ENCODE data around the gene ALOX5AP.
A peak's percentile ranks its signal among the peaks of the same experiment; 100 is the strongest.

The ALOX5AP gene

GRCh38 chr13:30762643-30763042, 27.3 kb downstream of the ALOX5AP start:
- DNase-seq (ENCODE audit: low read depth), result no peak

DNA sequence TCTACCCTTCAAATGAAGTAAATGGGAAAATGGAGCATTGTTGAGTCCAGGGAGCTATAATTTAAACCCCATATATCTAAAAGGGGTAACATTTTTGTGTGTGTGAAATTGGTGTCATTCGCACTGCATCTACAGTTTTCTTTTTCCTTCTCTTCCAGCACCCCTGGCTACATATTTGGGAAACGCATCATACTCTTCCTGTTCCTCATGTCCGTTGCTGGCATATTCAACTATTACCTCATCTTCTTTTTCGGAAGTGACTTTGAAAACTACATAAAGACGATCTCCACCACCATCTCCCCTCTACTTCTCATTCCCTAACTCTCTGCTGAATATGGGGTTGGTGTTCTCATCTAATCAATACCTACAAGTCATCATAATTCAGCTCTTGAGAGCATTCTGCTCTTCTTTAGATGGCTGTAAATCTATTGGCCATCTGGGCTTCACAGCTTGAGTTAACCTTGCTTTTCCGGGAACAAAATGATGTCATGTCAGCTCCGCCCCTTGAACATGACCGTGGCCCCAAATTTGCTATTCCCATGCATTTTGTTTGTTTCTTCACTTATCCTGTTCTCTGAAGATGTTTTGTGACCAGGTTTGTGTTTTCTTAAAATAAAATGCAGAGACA, 28.6 kb downstream of the ALOX5AP start:
- DNase-seq (ENCODE audit: low read depth), result no peak

- no peak for DNase-seq (ENCODE audit: low read depth)
Observed at GRCh38 chr13:30766231-30766630, 30.9 kb downstream of the ALOX5AP start.

- no peak for DNase-seq (ENCODE audit: low read depth)
Observed at GRCh38 chr13:30770929-30771328, 35.6 kb downstream of the ALOX5AP start.

DNA sequence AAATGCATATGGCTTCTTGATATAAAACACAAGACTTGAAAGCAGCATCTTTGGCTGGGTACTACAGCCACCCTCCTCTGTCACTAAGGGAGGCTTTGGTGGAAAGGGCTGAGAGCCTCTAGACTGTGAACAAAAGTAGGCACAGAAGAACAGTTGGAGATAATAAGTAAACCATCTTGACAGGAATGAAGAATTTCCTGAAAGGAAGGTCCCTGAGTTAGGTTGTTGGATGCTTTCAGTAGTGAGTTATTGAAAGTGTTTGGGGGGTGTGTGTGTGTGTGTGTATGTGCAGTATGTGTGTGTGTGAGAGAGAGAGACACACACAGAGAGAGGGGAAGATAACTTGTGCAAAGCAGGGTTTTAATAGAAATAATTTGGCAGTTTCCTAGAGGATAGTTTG, 38.2 kb downstream of the ALOX5AP start:
- DNase-seq (ENCODE audit: low read depth), result no peak

DNA sequence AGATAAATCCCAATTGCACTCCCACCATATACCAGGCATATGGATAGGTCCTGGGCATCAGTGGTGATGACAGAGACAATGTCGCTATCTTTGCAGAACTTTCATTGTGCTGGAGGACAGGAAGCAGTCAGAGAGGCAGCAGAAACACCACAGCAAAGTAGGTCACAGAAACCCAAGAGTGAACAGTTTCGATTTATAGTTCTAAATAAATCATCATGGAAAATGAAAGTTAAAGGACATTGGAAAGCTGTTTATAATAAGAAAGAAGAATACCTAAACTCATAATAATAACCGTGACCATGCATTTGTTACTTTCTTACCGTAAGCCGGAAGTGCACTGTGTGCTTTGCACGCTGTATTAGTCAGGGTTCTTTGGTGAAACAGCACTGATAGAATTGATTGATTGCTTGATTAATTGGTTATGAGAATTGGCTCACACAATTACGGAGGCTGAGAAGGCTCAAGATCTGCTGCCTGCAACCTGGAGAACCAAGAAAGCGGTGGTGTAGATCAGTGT, 38.9 kb downstream of the ALOX5AP start:
- no peak for DNase-seq (ENCODE audit: low read depth)

DNA sequence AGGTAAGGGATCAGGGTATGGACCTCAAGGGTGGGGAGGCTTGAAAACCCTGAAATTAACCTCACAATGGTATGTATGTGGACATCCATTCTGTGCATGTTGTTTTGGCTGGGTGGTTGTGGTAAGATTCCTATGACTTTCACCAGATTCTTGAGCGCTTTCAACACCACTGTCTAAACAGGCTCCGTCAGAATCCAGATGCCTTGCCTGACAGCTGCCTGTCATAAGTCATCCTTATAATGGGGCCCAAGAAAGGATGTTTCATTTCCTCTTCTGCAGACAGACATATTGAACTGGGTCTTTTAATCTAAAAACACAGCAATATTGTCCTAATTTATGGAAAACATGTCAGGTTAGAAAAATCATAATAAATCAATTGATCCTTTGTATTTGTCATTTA, 41.3 kb downstream of the ALOX5AP start:
- no peak for DNase-seq (ENCODE audit: low read depth)

DNA sequence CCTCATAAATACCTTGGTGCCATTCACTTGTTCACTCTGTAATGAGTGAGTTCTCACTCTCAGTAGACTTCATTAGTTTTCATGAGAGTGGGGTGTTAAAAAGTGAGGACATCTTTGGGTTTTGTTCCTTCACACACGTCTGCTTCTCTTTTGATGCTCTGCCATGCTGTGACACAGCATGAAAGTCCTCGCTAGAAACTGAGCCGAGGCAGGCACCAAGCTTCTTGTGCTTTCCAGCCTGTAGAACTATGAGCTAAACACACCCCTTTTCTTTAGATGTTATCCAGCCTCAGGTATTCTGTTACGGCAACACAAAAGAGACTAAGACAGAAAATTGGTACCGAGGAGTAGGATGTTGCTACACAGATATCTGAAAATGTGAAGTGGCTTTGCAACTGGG, 43.7 kb downstream of the ALOX5AP start:
- DNase-seq (ENCODE audit: low read depth), result no peak

DNA sequence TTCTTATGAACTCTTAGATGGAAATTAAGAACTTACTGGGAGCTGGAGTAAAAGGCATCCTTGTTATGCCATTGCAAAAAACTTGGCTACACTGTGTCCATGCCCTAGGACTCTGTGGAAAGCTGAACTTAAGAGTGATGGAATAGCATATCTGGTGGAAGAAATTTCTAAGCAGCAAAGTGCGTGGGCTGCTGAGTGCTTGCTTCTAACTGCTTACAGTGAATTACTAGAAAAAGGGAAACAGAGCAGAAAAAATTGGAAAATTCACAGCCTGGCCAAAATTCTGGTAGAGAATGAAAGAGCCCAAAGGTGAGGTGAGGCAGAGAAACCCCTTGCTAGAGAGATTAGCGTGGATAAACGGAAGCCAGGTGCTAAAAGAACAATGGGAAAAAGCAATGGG, 44.3 kb downstream of the ALOX5AP start:
- DNase-seq (ENCODE audit: low read depth), result no peak

DNA sequence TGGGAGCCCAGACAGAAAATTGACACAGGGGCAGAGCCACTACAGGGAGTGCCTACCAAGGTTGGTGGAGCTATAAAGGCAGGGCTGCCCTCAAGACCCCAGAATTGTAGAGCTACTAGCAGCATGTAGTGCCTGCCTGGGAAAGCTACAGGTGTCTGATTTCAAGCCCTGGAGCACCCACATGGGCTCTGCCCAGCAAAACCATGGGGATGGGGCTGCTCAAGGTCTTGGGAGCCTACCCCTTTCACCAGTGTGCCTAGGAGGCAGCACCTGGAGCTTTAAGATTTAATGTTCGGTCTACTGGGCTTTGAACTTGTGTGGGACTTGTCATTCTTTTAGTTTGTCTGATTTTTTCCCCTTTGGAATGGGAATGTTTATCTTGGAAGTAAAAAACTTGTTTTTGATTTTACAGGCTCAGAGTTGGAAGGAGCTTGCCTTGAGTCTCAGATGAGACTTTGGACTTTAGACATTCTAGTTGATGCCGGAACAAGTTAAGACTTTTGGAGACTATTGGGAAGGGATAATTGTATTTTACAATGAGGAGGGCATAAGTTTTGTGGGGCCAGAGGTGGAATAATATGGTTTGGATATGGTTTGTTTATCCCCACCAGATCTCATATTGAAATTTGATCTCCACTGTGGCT, 45.1 kb downstream of the ALOX5AP start:
- no peak for DNase-seq (ENCODE audit: low read depth)

GRCh38 chr13:30785191-30785850, 50.0 kb downstream of the ALOX5AP start:
- DNase-seq (ENCODE audit: low read depth), result no peak

- no peak for DNase-seq (ENCODE audit: low read depth)
Observed at GRCh38 chr13:30786648-30787047, 51.3 kb downstream of the ALOX5AP start.

DNA sequence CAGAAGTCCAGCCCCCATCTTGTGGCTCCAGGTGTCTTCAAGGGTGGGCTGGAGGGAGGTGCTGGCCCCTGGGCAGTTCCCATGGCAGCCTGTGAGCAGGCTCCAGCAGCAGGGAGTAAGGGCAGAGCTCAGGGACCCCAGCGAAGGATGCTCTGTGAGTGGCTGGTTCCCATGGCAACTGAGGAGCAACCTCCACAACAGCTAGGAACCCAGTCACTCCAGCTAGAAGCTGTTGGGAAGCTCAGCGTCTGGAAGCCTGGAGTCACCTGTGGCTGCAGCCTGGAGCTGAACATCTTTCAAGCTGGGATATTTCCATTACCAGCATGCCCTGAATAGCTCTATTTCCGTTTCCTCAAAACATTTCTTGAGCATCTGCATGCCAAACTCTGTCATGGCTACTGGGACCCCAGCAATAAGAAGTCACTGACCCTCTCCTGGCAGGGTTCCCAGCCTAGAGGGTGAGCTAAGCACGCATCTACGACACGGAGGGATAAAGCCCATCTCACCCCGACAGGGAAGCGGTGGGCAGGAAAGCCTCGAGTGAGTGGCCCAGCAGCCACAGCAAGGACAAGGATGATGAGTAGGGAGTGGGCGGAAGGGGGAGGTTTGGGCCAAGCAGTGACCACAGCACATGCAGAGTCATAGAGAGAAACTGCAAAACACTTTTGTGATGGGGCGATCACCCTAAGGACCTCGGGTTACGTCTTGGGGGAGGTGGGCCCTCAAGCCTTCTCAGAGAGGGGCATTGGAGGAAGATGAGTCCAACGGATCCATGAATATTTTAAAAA, 52.6 kb downstream of the ALOX5AP start:
- DNase-seq (ENCODE audit: low read depth), result no peak

- DNase-seq (ENCODE audit: low read depth), result no peak
Observed at GRCh38 chr13:30789166-30789862, 54.0 kb downstream of the ALOX5AP start.

GRCh38 chr13:30790592-30790991, 55.2 kb downstream of the ALOX5AP start:
- DNase-seq (ENCODE audit: low read depth), result no peak

DNA sequence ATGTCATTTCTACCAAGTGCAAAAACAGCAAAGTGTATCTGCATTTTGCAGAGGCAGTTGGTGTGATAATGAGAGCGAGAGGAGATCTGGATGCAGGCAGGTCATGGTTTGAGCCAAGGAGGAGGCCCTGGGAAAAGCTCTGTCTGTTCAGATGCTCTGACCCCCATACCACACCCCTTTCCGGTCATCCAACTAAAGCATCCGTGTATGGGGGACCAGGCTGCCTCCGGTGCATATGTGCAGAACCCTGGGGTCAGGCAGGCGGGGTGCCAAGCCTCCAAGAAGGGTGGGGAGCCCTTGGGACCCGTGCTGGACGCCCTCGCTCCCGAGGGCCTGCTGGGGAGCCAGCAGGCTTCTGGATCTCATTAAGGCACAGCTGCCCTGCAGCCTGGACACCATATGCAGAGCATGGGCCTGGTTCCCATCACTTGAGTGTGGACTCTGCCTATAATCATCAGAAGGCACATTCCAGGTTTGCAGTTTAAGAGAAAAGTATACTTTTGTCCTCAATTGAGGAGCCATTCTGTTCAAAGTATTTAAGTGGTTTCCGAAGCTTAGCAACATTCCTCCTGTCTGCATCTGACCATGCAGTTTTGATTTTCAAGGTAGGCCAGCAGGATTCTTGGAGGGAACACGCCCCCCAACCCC, 56.1 kb downstream of the ALOX5AP start:
- no peak for DNase-seq (ENCODE audit: low read depth)

DNA sequence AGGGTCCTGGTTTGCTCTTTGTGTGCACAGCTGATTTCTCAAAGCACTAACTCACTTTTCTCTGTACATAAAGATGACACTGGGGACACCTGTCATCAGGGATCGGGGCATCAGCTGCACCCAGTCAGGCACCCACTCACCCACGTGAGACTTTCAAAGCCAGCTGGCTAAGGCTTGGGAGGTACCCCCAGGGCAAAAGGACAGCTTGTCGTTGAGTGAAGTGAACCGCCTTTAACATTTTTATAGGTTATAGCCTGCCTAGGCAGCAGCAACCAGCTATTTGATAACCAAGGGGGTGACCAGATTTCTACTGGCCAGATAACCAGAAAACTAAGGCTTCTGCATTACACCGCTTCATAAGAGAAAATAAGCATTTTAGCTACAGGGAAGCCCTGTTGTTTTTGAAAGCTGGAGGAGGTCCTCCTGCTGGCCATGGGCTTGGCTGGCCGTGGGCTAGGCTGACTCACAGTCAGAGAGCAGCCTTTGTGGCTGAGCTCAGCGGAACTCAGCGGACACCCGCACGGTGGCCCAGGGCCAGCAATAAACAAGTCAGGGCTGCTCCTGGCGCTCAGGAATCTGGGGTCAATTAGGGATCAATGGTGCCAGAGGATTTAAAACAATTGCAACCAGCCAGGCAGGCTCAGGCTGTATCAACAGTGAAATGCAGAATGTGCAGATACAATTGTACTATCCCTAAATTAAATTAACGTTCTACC, 57.1 kb downstream of the ALOX5AP start:
- peak; percentile 89 for DNase-seq (ENCODE audit: low read depth)

DNA sequence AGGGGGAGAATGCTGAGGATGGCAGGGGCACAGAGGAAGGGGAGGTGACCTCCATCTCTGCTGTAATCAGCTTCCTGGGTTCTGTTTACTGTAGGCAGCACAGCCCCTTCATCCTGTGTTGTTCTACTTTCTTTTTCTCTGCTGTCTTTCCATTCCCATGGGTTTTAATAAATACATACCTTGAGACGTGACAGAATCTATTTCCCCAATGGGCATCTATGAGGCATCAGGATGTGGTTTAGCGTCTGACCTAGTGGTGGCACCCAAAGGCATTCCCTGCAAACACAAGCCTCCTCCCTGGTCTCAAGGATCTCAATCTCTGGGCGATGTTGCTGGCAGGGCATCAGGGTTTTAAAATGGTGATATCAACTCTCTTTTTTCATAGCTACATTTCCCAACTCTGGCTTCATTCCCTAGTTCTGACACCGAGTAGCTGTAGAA, 60.8 kb downstream of the ALOX5AP start:
- DNase-seq (ENCODE audit: low read depth), result no peak

DNA sequence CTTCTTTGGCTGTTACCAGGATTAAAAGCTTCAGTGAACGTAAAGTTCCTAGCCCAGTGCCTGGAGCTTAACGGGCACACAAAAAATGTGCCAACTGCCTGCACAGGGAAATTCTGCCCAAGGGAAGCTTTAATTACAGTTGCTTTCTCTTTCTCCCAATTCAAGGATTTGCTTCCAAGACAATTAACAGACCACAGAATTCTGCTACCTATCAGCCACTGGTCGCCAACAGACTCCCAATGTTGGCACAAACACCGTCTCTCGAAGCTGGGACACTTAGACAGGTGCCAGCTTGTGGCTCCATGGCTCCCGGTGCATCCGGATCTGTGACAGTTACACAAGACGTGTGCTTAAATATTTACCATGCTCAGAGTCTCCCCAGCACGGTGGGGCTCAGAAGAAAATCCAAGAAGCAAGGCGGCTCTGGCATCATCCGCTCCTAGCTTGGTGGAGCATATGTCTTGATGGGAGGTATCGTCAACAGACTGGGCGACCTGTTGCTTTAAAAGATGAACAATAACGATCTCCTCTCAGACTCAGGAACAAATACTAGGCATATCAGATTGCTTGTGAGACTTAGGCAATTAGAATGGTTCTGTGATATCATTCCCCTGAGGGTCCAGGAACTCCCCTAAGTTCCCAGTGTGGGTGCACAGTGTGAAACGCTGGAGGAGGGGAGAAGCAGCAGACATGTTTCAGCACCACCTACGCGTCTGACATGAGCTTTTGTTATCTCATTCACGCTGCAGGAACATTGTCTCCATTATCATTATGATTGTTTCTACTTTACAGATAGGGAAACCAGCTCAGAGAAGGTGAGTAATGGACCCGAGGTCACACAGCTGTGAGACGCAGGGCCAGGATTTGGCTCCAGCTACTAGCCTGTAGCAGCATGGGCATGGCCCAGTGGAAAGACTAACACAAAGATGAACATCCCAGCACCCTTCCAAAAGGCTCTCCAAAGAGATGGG, 61.6 kb downstream of the ALOX5AP start:
- no peak for DNase-seq (ENCODE audit: low read depth)
